Natural killer cell (primary cell): ENCODE data around the gene CYP3A7. TPM values are rescaled to one million over a fixed set of nuclear protein-coding genes. Genes with fewer than 3 reads are reported as not detected.

Source experiments
- ATAC-seq, 3 donors: fragments of 150-1000 bp in 2 of 3; fragments of 200-7000 bp in 1 of 3; cut with Tn5 transposase; 1 replicate in 1 of 3; 2 replicates in 2 of 3; pipeline ENCODE4 v1.10.0; 2021; ENCODE audit warnings: mild to moderate bottlenecking in 2 of 3, moderate library complexity in 2 of 3
- DNase-seq, 2 donors: peaks; one replicate each; pipeline versions ENCODE4 v3.0.0 to v3.0.0-alpha.2; 2013 to 2021; ENCODE audit warnings: mixed read lengths in 1 of 2
- H3K27ac ChIP-seq: one replicate; pipeline ENCODE4 v1.5.1; 2013; ENCODE audit warnings: mild to moderate bottlenecking, low read length
- H3K27me3 ChIP-seq: one replicate; pipeline ENCODE4 v1.6.1; 2013; ENCODE audit warnings: low read length; ENCODE audit not compliant: control insufficient read depth, insufficient read depth
- H3K36me3 ChIP-seq: one replicate; pipeline ENCODE4 v1.6.1; 2013; ENCODE audit warnings: low read length; ENCODE audit not compliant: control insufficient read depth, insufficient read depth
- H3K4me1 ChIP-seq: one replicate; pipeline ENCODE4 v1.6.1; 2013; ENCODE audit warnings: low read length; ENCODE audit not compliant: control insufficient read depth, insufficient read depth
- H3K4me3 ChIP-seq: one replicate; pipeline ENCODE4 v1.5.1; 2013; ENCODE audit warnings: low read length
- H3K9me3 ChIP-seq: one replicate; pipeline ENCODE4 v1.6.1; 2013; ENCODE audit warnings: low read length; ENCODE audit not compliant: control insufficient read depth, insufficient read depth
- H3K27ac Mint-ChIP-seq, 2 donors: one replicate each; pipeline ENCODE4 v1.8.0; 2022; ENCODE audit warnings: mild to moderate bottlenecking in 2 of 2, mixed read lengths in 2 of 2, moderate library complexity in 1 of 2
- H3K27me3 Mint-ChIP-seq, 2 donors: one replicate each; pipeline ENCODE4 v1.8.0; 2022; ENCODE audit warnings: low read depth in 2 of 2, mixed read lengths in 2 of 2
- H3K36me3 Mint-ChIP-seq: one replicate; pipeline ENCODE4 v1.8.0; 2022; ENCODE audit warnings: mixed read lengths
- H3K4me1 Mint-ChIP-seq, 2 donors: one replicate each; pipeline ENCODE4 v1.8.0; 2022; ENCODE audit warnings: mixed read lengths in 2 of 2
- H3K4me3 Mint-ChIP-seq: one replicate; pipeline ENCODE4 v1.8.0; 2022; ENCODE audit warnings: mild to moderate bottlenecking, moderate library complexity, mixed read lengths
- H3K9me3 Mint-ChIP-seq, 2 donors: one replicate each; pipeline ENCODE4 v1.8.0; 2022; ENCODE audit warnings: mixed read lengths in 2 of 2
- WGBS: methylation state at CpG from one replicate; pipeline ENCODE4 v1.1.7; 2013; ENCODE audit warnings: missing lambda C conversion rate; ENCODE audit not compliant: insufficient coverage; 5-methylcytosine and 5-hydroxymethylcytosine counted together
- intact Hi-C: fragments of 100-400 bp; cut with micrococcal nuclease; formaldehyde crosslinking; loops from one replicate; pipeline ENCODE4 v1.14.2; 2022
- total RNA-seq, 4 donors: library from RNA; stranded (reverse); fragments of 120-200 nt in 1 of 4; gene quantifications; one replicate each; pipeline versions ENCODE4 v1.2.3 to v1.2.4, GENCODE V29; 2013 to 2022
- TF ChIP-seq, protein P1 (sequence below): fragments of 200-600 bp; IDR thresholded peaks from one replicate; pipeline ENCODE4 v1.8.0; 2022; ENCODE audit warnings: antibody characterized with exemption

The CYP3A7 gene
- total RNA-seq, 3 donors from 2014 or later (not counting 1 experiment from before 2014, with no cell fraction given): not detected

DNA sequence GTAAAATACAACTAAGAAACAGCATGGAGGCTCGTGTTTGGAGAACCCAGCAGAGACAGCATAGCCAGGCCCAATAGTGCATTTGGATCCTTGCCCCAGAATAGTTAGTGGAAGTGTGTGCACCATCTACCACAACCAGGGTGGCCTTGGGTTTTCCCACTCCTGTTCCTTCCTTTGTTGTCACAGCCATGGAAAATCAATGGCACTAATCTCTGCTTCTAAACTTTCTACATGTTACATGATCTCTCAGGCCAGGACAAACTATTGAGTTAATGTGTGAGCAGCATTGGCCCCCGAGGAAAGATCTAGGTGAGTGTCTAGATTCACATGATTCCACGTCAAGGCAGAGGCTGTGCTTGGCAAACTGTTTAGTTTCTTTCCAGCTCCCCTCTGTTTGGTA, 2.0 kb downstream of the CYP3A7 start:
- no peak overlapping the region for H3K27ac ChIP-seq
- TF ChIP-seq, protein P1, sequence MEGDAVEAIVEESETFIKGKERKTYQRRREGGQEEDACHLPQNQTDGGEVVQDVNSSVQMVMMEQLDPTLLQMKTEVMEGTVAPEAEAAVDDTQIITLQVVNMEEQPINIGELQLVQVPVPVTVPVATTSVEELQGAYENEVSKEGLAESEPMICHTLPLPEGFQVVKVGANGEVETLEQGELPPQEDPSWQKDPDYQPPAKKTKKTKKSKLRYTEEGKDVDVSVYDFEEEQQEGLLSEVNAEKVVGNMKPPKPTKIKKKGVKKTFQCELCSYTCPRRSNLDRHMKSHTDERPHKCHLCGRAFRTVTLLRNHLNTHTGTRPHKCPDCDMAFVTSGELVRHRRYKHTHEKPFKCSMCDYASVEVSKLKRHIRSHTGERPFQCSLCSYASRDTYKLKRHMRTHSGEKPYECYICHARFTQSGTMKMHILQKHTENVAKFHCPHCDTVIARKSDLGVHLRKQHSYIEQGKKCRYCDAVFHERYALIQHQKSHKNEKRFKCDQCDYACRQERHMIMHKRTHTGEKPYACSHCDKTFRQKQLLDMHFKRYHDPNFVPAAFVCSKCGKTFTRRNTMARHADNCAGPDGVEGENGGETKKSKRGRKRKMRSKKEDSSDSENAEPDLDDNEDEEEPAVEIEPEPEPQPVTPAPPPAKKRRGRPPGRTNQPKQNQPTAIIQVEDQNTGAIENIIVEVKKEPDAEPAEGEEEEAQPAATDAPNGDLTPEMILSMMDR: no peak
- no peak overlapping the region for H3K4me3 ChIP-seq
- H3K4me1 Mint-ChIP-seq: no peaks in the 10 kb centered on the region
- no peaks in the 10 kb centered on the region for H3K4me1 ChIP-seq
- no peaks in the 10 kb centered on the region for H3K9me3 Mint-ChIP-seq
- H3K27ac Mint-ChIP-seq: no peak overlapping the region
- H3K36me3 ChIP-seq: no peaks in the 10 kb centered on the region
- 85% methylated on average over 3 of the region's 3 CpGs for WGBS
- no peaks in the 10 kb centered on the region for H3K36me3 Mint-ChIP-seq
- no peaks in the 10 kb centered on the region for H3K27me3 ChIP-seq
- H3K27me3 Mint-ChIP-seq: no peaks in the 10 kb centered on the region
- DNase-seq (no peak), ATAC-seq (no peak)
- no peak overlapping the region for H3K4me3 Mint-ChIP-seq
- intact Hi-C loops: no loop called here
- H3K9me3 ChIP-seq: no peaks in the 10 kb centered on the region

DNA sequence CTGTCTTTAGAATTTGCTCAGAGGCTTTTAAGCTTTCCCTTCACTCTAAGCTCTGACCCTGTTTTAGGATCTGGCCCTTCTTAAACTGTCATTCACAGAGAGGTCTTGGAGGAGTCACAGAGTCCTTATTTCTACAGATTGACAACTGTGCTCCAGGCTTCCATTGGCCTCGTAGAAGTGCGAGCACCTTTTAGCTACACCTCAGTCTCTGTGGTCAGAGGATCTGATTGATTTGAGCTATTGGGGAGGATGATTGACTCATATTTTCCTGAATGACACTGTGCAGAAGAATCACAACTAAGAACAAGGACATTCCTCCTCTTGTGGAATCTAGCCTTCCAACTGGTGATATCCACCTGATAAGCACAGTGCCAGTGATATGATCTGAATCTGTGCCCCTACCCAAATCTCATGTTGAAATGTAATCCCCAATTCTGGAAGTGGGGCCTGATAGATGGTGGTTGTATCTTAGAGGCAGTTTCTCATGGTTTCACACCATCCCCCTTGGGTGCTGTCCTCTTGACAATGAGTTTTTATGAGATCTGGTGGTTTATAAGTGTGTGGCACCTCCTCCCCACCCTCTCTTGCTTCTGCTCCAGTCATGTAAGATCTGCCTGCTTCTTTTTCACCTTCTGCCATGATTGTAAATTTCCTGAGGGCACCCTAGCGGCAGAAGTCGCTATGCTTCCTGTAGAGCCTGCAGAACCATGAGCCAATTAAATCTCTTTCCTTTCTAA, 3.2 kb downstream of the CYP3A7 start:
- Mint-ChIP-seq H3K4me1 (no peaks in the 10 kb centered on the region), H3K27ac (no peak overlapping the region), H3K4me3 (no peak overlapping the region), H3K36me3 (no peaks in the 10 kb centered on the region), H3K27me3 (no peaks in the 10 kb centered on the region), H3K9me3 (no peaks in the 10 kb centered on the region)
- TF ChIP-seq, protein P1: no peak
- no peak for DNase-seq
- WGBS: 96% methylated on average over 2 of the region's 4 CpGs
- no peak for ATAC-seq
- H3K9me3 ChIP-seq: no peaks in the 10 kb centered on the region
- no peaks in the 10 kb centered on the region for H3K36me3 ChIP-seq
- H3K27me3 ChIP-seq: no peaks in the 10 kb centered on the region
- no peak overlapping the region for H3K4me3 ChIP-seq
- H3K27ac ChIP-seq: no peak overlapping the region
- no peaks in the 10 kb centered on the region for H3K4me1 ChIP-seq
- intact Hi-C loops: no loop called here

DNA sequence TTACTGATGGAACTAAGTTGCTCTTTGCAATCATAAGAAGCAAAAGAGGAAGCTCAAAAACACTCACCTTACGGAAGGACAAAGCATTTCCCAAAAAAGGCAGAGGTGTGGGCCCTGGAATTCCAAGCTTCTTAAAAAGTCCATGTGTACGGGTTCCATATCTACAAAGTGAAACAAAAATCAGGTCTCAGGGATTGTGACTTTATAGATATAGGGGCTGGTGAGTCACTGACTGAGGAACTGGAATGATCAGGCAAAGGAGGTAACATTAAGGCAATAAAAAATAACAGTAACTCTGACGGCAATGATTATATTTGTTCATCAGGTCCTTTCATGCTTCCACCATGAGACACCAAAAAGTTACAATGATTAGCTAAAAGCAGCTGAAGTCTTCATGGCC, 4.0 kb downstream of the CYP3A7 start:
- H3K4me1 Mint-ChIP-seq: no peaks in the 10 kb centered on the region
- no peak overlapping the region for H3K4me3 Mint-ChIP-seq
- no peak overlapping the region for H3K27ac Mint-ChIP-seq
- H3K27me3 Mint-ChIP-seq: no peaks in the 10 kb centered on the region
- Histone ChIP-seq H3K4me1 (no peaks in the 10 kb centered on the region), H3K27ac (no peak overlapping the region), H3K9me3 (no peaks in the 10 kb centered on the region), H3K27me3 (no peaks in the 10 kb centered on the region), H3K36me3 (no peaks in the 10 kb centered on the region), H3K4me3 (no peak overlapping the region)
- 81% methylated on average over 3 of the region's 3 CpGs for WGBS
- no peaks in the 10 kb centered on the region for H3K36me3 Mint-ChIP-seq
- intact Hi-C loops: no loop called here
- no peaks in the 10 kb centered on the region for H3K9me3 Mint-ChIP-seq
- DNase-seq (no peak), ATAC-seq (no peak)
- TF ChIP-seq, protein P1: no peak

DNA sequence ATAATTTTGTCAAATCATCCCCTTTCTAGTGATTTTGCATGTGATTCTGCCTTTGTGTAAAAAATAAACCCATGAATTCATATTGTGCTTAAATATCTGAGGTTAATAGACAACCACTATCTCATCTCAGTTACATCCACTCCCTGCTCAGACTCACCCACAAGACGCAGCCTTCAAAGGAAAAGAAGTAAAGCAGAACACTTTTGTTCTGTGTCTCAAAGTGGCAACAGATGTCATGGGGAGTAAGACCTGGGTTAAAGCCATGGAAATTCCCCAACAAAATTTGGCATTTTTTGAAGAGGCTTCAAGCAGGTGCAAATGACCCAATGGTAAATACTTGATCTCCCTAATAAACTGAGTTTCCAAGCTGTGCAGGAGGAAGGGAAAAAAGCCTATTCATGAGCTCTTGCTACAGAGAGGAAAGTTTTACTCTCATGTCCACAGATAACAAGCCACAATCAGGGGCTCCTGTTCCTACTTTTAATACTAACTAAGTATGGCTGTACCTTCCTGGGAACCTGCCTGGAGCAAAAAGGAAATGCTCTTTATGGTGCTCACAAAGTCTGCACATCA, 4.7 kb downstream of the CYP3A7 start:
- H3K36me3 ChIP-seq: no peaks in the 10 kb centered on the region
- intact Hi-C loops: no loop called here
- Mint-ChIP-seq H3K4me1 (no peaks in the 10 kb centered on the region), H3K36me3 (no peaks in the 10 kb centered on the region), H3K4me3 (no peak overlapping the region), H3K27me3 (no peaks in the 10 kb centered on the region), H3K27ac (no peak overlapping the region), H3K9me3 (no peaks in the 10 kb centered on the region)
- TF ChIP-seq, protein P1: no peak
- H3K27me3 ChIP-seq: no peaks in the 10 kb centered on the region
- no peak overlapping the region for H3K27ac ChIP-seq
- no peaks in the 10 kb centered on the region for H3K9me3 ChIP-seq
- H3K4me3 ChIP-seq: no peak overlapping the region
- DNase-seq (no peak), ATAC-seq (no peak)
- 38% methylated on average over 1 of the region's 1 CpG for WGBS
- H3K4me1 ChIP-seq: no peaks in the 10 kb centered on the region
